Measurements from ENCODE around the gene DCLK3. TPM values are rescaled to one million over a fixed set of nuclear protein-coding genes. Genes with fewer than 3 reads are reported as not detected.

DCLK3 gene
- total RNA-seq, 1 donor from 2014 or later, result not detected

DNA sequence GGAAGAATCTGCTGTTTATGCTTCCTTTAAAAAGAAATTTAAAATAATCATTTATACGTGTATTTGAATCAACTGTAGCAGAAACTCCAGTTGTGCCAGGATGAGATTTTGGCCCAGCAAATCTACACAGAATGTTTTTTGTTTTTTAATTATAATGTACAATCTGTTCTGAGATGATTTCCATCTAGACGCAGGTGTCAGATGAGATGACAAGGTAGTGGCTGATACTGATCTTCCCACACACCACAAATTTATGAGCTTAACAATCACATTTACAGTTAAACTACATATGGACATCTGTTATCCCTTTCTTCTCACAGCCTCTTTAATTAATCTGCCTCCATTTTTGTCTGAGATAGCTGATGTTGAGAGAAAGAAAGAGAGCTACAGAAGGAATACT, 23.6 kb downstream of the DCLK3 start:
- H3K4me1 ChIP-seq, result no peaks in the 10 kb centered on the region
- no peaks in the 10 kb centered on the region for H3K36me3 ChIP-seq
- intact Hi-C loops (cut with DNase I), result no loop called here
- TF ChIP-seq POLR2AphosphoS5 (IDR thresholded peaks at IDR 0.05; ENCODE audit: insufficient read depth in 1 of 2, low read depth in 1 of 2) (no peak), POLR2A (IDR thresholded peaks at IDR 0.05) (no peak)
- TF ChIP-seq, protein P1, sequence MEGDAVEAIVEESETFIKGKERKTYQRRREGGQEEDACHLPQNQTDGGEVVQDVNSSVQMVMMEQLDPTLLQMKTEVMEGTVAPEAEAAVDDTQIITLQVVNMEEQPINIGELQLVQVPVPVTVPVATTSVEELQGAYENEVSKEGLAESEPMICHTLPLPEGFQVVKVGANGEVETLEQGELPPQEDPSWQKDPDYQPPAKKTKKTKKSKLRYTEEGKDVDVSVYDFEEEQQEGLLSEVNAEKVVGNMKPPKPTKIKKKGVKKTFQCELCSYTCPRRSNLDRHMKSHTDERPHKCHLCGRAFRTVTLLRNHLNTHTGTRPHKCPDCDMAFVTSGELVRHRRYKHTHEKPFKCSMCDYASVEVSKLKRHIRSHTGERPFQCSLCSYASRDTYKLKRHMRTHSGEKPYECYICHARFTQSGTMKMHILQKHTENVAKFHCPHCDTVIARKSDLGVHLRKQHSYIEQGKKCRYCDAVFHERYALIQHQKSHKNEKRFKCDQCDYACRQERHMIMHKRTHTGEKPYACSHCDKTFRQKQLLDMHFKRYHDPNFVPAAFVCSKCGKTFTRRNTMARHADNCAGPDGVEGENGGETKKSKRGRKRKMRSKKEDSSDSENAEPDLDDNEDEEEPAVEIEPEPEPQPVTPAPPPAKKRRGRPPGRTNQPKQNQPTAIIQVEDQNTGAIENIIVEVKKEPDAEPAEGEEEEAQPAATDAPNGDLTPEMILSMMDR (IDR thresholded peaks at IDR 0.05), result no peak
- H3K9me3 ChIP-seq, result no peaks in the 10 kb centered on the region
- DNase-seq (ENCODE audit: extremely low spot score in 2 of 2), result no peak
- no peak overlapping the region for H3K4me3 ChIP-seq
- no peak overlapping the region for H3K27ac ChIP-seq
- no peaks in the 10 kb centered on the region for H3K27me3 ChIP-seq

- DNase-seq (ENCODE audit: extremely low spot score in 2 of 2), result no peak
- no peak overlapping the region for H3K27ac ChIP-seq
- no peaks in the 10 kb centered on the region for H3K9me3 ChIP-seq
- intact Hi-C loops (cut with DNase I), result loop anchor here (10.0 kb wide), 1 partner anchor 126 kb away; no protein-coding TSS in a partner anchor
- no peaks in the 10 kb centered on the region for H3K36me3 ChIP-seq
- no peak overlapping the region for H3K4me3 ChIP-seq
- TF ChIP-seq POLR2AphosphoS5 (IDR thresholded peaks at IDR 0.05; ENCODE audit: insufficient read depth in 1 of 2, low read depth in 1 of 2) (no peak), POLR2A (IDR thresholded peaks at IDR 0.05) (no peak)
- TF ChIP-seq, protein P1 (IDR thresholded peaks at IDR 0.05), result no peak
- no peaks in the 10 kb centered on the region for H3K4me1 ChIP-seq
- H3K27me3 ChIP-seq, result no peaks in the 10 kb centered on the region
Observed at GRCh38 chr3:36738702-36739101, 25.7 kb downstream of the DCLK3 start.

- Histone ChIP-seq H3K27ac (no peak overlapping the region), H3K4me3 (no peak overlapping the region), H3K9me3 (no peaks in the 10 kb centered on the region), H3K36me3 (no peaks in the 10 kb centered on the region), H3K27me3 (no peaks in the 10 kb centered on the region), H3K4me1 (no peaks in the 10 kb centered on the region)
- intact Hi-C loops (cut with DNase I), result loop anchor here (10.0 kb wide), 1 partner anchor 128 kb away; no protein-coding TSS in a partner anchor
- no peak for TF ChIP-seq POLR2AphosphoS5 (IDR thresholded peaks at IDR 0.05; ENCODE audit: insufficient read depth in 1 of 2, low read depth in 1 of 2)
- no peak for TF ChIP-seq POLR2A (IDR thresholded peaks at IDR 0.05)
- TF ChIP-seq, protein P1 (IDR thresholded peaks at IDR 0.05), result no peak
- DNase-seq (ENCODE audit: extremely low spot score in 2 of 2), result no peak
Observed at GRCh38 chr3:36736301-36736700, 28.1 kb downstream of the DCLK3 start.

DNA sequence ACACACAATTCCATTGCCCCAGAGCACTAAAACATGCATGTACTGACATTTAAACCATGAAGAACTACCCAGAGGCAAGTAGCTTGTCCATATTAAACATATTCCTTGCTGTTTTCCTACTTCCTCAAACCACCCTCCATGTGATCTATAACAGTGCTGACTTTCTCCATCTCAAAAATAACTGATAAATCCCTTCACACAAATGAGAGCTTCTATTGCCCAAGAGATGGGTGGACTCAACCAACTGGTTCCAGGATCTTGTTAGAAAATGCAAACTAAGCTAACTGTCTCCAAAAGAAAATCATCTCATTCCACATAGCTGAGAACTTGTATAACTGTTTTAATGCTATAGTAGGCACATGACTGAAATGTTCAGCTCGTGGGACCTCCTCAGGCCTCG, 29.6 kb downstream of the DCLK3 start:
- no peak overlapping the region for H3K27ac ChIP-seq
- H3K4me3 ChIP-seq, result no peak overlapping the region
- intact Hi-C loops (cut with DNase I), result loop anchor here (10.0 kb wide), 1 partner anchor 130 kb away; no protein-coding TSS in a partner anchor
- no peaks in the 10 kb centered on the region for H3K27me3 ChIP-seq
- TF ChIP-seq POLR2AphosphoS5 (IDR thresholded peaks at IDR 0.05; ENCODE audit: insufficient read depth in 1 of 2, low read depth in 1 of 2) (no peak), POLR2A (IDR thresholded peaks at IDR 0.05) (no peak)
- TF ChIP-seq, protein P1 (IDR thresholded peaks at IDR 0.05), result no peak
- no peaks in the 10 kb centered on the region for H3K9me3 ChIP-seq
- H3K36me3 ChIP-seq, result no peaks in the 10 kb centered on the region
- H3K4me1 ChIP-seq, result no peaks in the 10 kb centered on the region
- DNase-seq (ENCODE audit: extremely low spot score in 2 of 2), result no peak

DNA sequence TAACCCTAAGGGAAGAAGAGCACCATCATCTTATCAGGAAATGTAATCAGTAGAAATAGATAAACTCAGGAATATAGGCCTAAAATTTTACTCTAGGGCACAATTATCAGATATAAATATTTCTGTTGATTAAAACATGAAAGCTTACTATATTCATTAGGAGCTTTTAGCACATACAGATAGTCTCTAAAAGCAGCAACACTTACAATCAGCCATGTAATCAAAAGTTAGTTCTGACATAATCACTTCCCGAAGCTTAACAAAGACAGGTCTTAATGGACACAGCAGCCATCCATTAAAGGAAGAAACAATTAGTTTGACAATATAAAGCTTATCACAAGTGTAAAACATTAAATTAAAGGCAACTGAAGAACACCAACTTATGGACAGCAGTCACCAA, 30.6 kb downstream of the DCLK3 start:
- Histone ChIP-seq H3K4me1 (no peaks in the 10 kb centered on the region), H3K27me3 (no peaks in the 10 kb centered on the region), H3K4me3 (no peak overlapping the region), H3K9me3 (no peaks in the 10 kb centered on the region), H3K36me3 (no peaks in the 10 kb centered on the region), H3K27ac (no peak overlapping the region)
- TF ChIP-seq POLR2AphosphoS5 (IDR thresholded peaks at IDR 0.05; ENCODE audit: insufficient read depth in 1 of 2, low read depth in 1 of 2), result no peak
- TF ChIP-seq POLR2A (IDR thresholded peaks at IDR 0.05), result no peak
- TF ChIP-seq, protein P1 (IDR thresholded peaks at IDR 0.05), result no peak
- DNase-seq (ENCODE audit: extremely low spot score in 2 of 2), result no peak
- intact Hi-C loops (cut with DNase I), result loop anchor here (10.0 kb wide), 1 partner anchor 131 kb away; no protein-coding TSS in a partner anchor

Data from vagina (tissue), 2 donors.